GM20431 (cell line): ENCODE data around the gene KIAA1586.
"Not testable (repeated sequence)": the region's sequence is repeated elsewhere in the genome, so short reads cannot be mapped to it uniquely, and the experiment has no call there.

Experiments
- in situ Hi-C: fragments of 300-500 bp; cut with MseI, MboI; formaldehyde crosslinking; loops from one replicate; pipeline ENCODE4 v1.15.0; 2020; ENCODE audit warnings: low sequenced_read_pairs; ENCODE audit not compliant: unreplicated experiment

Gene KIAA1586

GRCh38 chr6:57091375-57091774 is 44.9 kb downstream of the KIAA1586 start:
- in situ Hi-C loops, result not testable (repeated sequence)

GRCh38 chr6:57094689-57095088 is 48.2 kb downstream of the KIAA1586 start:
- in situ Hi-C loops, result no loop called here

GRCh38 chr6:57097596-57097995 is 51.1 kb downstream of the KIAA1586 start:
- in situ Hi-C loops, result no loop called here

- in situ Hi-C loops, result no loop called here
Measured at GRCh38 chr6:57102976-57103375, 56.5 kb downstream of the KIAA1586 start.

GRCh38 chr6:57104336-57104735 is 57.8 kb downstream of the KIAA1586 start:
- in situ Hi-C loops, result no loop called here
